Skeletal muscle cell (primary cell): ENCODE measurements around the gene KCNH2.
"Not testable (repeated sequence)": the region's sequence is repeated elsewhere in the genome, so short reads cannot be mapped to it uniquely, and the experiment has no call there.

Experiments used
- DNase-seq: peaks from one replicate; pipeline ENCODE4 v3.0.0-alpha.2; 2010; ENCODE audit warnings: low read depth
- H3K4me3 ChIP-seq: 2 replicates; pipeline ENCODE4 v1.5.1; 2011; ENCODE audit warnings: low read depth, mild to moderate bottlenecking, control low read depth, low read length, moderate library complexity

Gene KCNH2

DNA sequence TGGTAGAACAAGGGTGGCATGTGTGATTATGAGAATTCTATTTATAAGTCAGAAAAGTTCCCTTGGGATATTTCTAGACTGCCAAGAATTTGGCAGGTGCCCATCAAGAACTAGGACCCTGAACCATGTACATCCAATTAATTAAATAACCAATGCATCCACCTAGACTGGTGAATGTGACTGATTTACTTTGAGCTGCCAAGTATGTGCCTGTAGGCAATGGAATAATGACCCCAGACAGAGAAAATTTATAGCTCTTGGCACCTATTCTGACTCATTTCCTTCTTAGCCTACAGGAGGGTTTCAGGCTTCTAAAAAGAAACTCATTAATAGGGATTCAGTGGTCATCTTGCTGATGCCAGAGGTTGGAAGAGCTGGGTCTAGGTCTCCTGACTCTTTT is 54.9 kb downstream of the KCNH2 start:
- no peak for DNase-seq
- H3K4me3 ChIP-seq = no peak overlapping the region

DNA sequence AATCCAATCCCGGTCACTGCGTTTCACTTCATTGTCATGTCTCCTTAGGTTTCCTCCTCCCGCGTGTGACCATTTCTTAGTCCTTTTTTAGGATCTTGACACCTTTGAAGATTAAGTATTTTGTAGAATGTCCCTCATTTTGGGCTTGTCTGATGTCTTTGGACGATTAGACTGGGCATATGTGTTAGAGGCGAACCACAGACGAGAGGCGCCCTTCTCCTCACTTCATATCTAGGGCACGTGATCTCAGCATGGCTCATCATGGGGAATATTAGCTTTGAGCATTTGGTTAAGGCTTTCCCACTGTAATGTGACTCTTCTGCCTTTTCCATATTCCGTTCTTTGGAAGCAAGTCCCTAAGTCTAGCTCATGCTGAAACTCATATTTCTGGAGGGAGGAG is 59.0 kb downstream of the KCNH2 start:
- DNase-seq = no peak
- H3K4me3 ChIP-seq = no peak overlapping the region

DNA sequence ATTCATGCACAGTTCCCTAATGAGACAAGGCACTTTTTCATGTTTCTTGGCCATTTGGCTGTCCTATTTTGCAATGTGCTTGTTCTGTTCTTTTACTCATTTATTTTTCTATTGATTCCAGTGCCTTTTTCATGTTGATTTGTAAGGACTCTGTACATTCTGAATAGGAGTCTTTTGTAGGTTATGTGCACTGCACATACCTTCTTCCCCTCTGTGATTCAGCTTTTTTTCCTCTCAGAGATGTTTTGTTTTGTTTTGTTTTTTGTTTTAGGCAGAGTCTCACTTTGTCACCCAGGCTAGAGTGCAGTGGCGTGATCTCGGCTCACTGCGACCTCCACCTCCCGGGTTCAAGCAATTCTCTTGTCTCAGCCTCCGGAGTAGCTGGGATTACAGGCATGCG is 59.7 kb downstream of the KCNH2 start:
- DNase-seq = no peak
- no peak overlapping the region for H3K4me3 ChIP-seq

DNA sequence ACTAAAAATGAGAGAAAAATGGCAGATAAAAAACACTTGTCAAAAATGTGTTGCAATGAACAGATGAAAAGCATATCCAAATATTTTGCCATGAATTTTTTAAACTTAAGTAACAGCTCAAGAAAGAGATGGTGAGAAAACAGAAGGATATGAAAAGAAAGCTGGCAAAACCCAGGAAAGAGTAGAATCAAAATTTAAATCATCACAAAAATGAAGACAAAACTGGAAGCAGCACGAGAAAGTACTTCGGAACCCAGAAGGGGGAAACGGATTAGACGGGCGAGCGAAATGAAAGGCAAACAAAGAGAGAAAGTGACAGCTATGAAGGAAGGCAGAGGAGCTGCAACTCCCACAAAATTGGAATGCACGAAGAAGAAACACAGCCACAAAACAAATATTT is 60.2 kb downstream of the KCNH2 start:
- no peak overlapping the region for H3K4me3 ChIP-seq
- no peak for DNase-seq

DNA sequence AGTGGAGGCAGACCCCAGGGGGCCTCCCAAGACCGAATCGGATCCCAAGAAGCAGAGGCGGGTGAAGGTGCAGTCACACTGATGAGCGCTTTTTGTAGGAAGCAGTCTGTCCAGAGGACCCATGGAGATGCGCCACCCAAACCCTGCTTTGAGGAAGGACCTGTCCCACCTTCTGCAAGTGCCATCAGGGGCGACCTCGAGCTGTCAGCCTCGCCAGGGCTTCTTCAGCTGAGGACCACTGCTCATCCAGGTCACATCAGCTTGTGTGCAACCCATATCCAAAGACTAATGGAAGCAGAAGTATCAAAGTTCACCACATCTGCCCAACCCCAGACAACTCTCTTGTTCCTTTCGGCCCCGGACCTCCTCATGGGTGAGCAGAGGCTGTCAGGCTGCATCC is 61.5 kb downstream of the KCNH2 start:
- no peak overlapping the region for H3K4me3 ChIP-seq
- DNase-seq = no peak

DNA sequence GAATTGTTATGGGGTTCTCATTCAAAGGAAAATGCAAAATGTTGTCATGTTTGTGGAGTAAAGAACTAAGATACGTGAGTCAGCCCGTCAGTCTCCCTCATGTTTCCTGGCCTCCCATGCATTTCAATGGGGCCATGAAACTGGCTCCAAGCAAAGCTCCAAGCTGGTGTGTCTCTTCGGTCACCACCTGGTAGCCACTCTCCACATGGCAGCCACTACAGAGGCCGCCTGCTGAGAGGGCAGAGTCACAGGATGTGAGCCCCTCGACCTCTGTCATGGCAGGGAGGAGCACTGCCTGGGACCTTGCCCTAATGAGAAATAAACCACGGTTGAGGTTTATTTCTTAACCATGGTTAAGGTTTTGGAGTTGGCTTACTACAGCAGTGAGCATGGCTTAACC is 63.2 kb downstream of the KCNH2 start:
- DNase-seq = no peak
- H3K4me3 ChIP-seq = no peak overlapping the region

DNA sequence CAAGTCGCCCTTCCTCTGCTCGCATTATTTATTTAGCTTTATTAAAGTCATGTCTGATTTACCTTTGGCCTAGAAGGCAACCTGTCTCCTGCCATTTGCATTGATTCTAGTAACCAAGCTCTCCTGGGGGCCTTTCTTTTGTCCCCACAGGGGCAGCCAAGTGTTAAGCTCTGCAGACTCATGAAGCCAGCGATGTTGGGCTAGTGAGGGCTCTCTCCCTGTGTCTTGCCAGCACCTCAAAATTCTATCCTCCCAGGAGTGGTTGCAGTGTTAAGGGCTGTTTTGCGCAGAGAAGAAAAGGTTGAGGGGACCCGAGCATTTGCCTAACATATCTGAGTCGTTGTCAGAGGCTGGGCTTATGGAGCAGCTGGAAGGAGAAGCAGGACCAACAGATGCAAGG is 63.9 kb downstream of the KCNH2 start:
- no peak for DNase-seq
- H3K4me3 ChIP-seq = no peak overlapping the region

DNA sequence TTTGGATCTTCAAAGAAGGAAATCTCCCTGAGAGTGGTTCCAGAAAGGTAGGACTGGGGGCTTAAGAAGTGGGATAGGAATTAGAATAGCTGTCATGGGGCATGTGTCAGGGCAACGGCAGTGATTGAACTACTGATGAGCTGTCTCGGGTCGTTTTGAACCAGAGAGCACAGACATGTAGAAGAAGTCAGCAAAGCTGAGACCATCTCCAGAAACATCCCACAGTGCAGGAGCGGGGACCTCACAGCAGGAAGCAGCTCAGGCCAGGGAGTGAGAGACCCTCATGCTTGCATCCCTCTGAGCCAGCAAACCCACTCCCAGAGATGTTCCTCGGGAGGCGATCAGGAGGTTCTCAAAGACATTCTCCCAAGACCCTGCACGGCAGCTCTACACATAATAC is 65.7 kb downstream of the KCNH2 start:
- no peak overlapping the region for H3K4me3 ChIP-seq
- no peak for DNase-seq

DNA sequence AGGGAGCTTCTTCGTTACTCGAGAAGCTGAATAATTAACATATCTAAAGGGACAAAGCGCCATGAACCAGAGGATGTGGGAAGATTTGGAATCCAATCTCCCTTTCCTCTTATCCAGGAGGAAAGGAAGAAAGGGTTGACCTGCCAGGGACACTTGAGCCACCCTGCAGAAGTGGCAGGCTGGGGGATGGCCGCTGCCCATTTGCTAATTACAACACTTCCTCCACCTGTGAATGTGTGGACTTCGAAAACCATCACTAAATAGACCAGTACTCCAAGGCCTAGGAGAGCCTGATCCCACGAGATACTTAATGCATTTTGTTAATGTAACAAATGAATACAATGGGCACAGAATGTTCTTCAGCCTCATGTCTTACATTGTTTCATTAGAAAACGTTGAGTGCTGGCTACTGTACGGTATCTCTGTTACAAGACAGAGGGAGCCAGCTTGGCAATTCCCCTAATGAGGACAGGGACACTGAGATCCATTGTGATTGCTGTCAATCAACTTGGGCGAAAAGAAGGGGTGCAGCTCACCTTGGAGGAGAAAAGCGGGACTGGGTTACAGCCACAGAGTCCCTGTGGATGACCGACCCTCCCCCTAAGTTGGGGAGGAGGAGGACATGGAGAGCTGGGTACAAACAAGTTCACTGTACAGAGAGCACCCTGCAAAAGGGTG is 66.4 kb downstream of the KCNH2 start:
- DNase-seq = no peak

DNA sequence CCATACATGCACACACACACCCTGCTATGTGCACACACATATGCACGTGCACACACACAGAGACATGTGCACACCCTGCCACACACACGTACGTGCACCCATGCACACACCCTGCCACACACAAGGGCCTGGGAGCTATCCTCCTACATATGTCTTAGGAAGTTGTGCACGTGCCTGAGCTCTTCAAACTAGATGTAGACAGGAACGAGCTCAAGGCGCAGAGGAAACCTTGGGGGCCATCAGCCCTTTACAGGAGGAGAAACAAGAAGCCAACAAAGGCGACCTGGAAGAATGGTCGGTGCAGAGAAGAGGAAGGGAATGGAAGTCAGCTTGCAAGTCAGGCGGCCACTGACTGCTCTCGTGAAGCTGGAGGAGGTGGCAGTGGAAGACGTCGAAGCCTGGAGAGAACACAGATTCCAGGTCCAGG is 67.1 kb downstream of the KCNH2 start:
- no peak for DNase-seq
- H3K4me3 ChIP-seq = no peak overlapping the region

More for the DNA sequence above, 66.4 kb downstream of the KCNH2 start:
- no peak overlapping the region for H3K4me3 ChIP-seq

DNA sequence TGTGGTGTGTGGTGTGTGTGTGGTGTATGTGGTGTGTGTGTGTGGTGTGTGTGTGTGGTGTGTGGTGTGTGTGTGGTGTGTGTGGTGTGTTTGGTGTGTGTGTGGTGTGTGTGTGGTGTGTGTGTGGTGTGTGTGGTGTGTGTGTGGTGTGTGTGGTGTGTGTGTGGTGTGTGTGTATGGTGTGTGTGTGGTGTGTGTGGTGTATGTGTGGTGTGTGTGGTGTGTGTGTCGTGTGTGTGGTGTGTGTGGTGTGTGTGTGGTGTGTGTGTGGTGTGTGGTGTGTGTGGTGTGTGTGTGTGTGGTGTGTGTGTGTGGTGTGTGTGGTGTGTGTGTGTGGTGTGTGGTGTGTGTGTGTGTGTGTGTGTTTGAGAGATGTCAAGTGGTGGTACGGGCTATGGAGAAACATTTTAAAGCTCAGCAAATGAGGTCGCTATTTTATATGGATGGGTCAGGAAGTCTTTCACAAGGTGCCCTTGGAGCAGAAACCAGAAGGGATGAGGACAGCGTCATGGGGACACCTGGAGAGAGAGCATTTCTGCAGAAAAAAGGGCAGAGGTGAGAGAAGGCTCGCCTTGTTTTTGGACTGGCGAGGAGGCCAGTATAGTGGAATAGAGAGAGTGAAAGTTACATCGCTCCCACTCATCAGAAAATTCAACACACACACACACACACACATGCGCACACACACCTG is 67.7 kb downstream of the KCNH2 start:
- DNase-seq, H3K4me3 ChIP-seq: not testable (repeated sequence)

DNA sequence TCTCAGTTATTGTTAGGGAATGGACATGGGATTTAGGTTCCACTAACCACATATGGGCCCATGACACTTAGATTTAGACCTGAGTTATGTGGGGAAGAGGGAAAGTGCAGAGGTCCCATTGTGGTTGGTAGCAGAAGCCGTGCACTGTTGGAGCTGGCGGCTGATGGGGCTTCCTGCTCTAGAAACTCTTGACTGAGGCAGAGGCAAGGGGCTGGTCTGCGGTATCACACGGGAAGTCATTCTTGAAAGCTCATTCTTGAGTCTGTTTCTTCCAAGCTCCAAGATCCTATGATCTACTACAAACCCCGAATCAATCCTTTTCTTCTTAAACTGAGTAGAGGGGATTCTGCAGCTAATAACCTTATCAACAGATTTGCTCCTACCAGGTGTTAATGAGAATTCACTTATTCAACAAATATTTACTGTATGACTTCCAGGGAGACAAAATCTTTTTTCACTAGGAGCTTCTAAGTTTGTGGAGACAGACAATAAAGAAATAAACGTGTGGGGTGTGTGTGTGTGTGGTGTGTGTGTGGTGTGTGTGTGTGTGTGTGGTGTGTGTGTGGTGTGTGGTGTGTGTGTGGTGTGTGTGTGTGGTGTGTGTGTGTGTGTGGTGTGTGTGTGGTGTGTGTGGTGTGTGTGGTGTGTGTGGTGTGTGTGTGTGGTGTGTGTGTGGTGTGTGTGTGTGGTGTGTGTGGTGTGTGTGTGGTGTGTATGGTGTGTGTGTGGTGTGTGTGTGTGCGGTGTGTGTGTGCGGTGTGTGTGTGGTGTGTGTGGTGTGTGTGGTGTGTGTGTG is 68.7 kb downstream of the KCNH2 start:
- no peak for DNase-seq
- H3K4me3 ChIP-seq = no peak overlapping the region

DNA sequence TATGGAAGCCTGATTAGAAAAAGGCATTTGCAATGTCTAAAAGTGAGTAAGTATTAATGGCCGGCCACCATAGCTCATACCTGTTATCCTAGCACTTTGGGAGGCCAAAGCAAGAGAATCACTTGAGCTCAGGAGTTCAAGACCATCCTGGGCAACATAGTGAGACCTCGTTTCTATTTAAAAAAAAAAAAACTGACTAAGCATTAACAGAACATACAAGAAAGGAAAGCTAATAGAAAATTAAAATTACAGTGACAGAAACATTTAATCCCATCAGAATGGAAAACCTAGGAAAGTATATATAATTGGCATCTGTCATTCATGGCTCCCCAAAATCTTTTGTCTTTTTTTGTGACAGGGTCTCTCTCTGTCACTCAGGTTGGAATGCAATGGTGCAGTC is 69.9 kb downstream of the KCNH2 start:
- no peak overlapping the region for H3K4me3 ChIP-seq
- no peak for DNase-seq

DNA sequence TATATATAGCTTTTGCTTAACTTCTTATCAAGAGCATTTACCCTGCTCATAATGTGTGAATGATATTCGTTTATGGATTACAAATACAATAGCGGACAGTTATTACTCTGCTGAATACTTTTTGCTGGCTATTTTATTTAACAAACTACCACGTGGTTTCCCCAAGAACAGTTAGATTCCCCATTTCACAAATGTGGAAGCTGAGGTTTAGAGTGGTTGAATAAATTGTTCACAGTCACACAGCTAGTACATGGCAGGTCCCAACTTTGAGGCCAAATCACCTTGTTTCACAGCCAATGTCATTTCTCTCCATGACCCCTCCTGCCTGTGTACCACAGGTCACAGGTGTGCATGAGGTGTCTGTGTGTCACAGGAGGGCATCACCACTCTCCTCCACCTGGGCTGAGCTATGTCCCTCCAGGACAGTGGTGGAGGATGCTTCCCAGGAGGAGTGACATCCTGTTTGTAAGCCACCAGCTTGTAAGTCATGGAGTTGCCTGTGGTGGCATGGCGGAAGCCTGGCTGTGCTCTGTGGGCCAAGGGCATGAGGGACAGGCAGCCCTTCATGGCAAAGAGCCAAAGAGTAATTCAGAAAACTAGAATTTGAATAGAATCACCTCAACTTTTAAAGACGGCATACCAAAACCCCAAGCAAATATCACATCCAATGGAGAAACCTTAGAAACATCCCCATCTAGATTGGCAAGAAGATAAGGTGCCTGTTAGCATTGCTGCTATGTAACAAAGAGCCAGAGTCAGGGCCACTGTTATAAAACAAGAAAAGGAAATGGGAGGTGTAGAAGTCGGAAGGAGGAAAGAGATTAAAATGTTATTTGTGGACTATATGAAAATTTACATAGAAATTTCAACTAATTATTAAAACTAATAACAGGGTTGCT is 73.9 kb downstream of the KCNH2 start:
- DNase-seq = no peak

DNA sequence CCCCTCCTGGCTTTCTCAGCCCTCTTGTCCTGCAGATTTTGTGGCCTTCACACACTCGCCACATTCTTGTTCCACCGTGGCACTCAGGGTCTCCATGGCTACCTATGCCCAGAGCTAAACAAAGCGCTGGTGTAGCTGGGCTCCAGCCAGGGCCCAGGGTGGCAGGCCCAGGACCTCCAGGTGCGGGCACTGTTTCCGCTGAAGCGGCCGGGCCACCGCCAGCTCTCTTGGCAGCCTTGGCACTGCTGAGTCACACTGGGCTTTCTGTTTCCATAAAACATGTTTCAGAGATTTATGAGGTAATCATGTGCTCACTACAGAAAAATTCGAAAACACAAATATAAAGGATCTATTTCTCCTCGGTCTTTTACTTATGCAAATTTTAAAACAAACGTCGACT is 74.5 kb downstream of the KCNH2 start:
- DNase-seq = no peak
- no peak overlapping the region for H3K4me3 ChIP-seq

More for the DNA sequence above, 73.9 kb downstream of the KCNH2 start:
- H3K4me3 ChIP-seq = no peak overlapping the region

DNA sequence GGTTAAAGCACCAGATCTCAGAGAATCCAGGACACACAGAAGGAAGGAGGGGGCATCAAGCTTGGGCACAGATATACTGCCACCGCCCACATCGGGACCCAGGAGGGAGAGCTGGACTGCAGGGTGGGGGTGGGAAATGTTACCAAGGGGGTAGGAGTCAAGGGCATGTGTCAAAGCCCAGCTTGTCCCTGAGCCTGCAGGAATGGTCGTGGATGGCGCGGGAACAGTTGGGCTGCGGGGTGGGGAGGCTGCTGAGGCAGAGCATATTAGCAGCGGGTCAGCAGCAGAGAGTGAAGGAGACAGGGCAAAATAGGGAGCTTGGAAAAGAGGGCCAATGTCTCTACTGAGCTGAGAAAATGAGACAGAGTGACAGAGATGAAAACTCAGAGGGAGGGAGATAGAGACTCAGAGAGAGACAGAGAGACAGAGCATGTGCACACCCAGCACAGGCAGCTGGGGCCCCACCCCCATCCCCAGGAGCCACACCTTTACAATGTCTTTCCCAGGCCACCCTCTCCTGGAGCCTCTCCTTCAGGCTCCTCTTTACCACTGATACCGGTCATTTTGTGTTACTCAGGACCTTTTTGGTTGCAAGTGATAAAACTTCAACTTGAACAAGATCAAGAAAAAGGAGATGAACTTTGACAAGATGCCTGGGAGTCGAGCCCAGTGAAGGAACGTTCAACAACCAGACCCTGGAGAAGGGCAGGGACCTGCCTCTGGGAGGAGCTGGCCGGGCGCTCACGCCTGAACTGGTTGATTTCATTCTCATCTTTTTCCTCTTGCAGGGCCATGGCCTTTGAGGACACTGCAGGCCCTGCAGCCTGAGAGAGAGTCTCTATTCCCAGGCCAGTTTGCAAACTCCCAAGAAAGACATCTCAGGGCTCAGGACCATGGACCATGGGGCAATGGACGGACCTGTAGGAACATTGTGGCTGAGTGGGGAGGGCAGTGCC is 75.8 kb downstream of the KCNH2 start:
- H3K4me3 ChIP-seq = no peak overlapping the region
- DNase-seq = no peak

DNA sequence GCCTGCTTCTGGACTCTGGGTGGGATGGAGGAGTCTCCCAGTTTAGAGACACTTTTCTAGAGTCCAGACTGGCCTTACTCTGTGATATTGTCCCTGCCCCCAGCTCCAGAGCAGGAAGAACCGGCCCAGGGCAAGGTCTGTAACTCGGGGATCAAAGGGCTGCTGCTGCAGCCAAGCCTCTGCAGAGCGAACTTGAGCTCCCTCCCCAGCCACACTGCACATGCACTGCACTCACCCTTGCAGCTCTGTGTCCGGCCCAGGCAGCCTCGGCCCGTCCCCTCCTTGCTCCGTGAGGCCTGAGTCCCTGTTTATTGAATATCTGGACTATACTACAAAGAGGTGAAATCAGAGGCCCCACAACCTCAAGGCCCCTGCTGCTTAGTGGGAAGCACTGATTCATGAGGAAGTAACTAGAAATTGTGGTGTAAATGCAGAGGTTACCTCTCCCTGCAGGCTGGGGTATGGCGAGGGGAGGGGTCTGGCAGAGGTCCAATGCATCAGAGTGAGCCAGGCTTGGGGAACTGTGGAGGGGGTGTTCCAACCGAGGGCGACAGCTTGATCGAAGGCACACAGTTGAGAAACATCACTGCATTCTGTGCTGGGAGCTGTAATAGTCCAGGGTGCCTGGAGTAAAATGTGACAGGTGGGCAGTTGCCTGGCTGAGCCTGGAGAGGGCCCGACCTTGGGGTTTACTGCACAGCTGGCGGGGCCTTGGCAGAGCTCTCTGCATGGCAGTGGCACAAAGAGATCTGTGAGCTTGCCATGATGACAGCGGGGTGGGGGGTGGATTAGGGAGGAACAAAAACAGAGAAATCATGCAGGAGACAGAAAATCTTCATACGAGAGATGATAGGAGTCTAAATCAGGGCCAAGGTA is 76.7 kb downstream of the KCNH2 start:
- DNase-seq = no peak
- H3K4me3 ChIP-seq = no peak overlapping the region

DNA sequence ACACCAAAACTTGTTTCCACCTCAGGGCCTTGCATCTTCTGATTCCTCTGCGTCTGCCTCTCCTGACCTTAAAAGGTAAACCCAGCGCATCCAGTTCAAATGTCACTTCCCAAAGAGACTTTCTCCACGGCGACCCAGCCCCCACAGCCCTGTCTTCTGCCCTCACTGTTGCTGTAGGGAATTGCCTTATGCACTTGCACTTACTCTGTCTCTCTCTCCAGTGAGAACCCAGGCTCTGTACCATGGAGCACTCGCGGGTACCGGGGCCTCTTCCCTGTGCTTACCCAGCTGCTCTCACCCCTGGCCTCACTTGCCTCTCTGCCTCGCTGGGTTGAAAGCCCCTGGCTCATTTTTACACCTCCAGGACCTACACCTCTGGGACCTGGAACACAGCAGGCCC is 77.4 kb downstream of the KCNH2 start:
- H3K4me3 ChIP-seq = no peak overlapping the region
- DNase-seq = no peak
